Stimulated activated CD4-positive, alpha-beta T cell treated with anti-CD3 and anti-CD28 coated beads, Interleukin-2, amount 100 ng/mL, for 4 hours (primary cell): Measurements from ENCODE around the gene PKD1L1.
"Not testable (repeated sequence)": the region's sequence is repeated elsewhere in the genome, so short reads cannot be mapped to it uniquely, and the experiment has no call there.

ENCODE experiments used
- DNase-seq: peaks from one replicate; pipeline ENCODE4 v3.0.0-alpha.2; 2020; ENCODE audit warnings: low read depth

Gene PKD1L1

GRCh38 chr7:47956220-47956619 lies 8.0 kb upstream of the PKD1L1 start:
- no peak for DNase-seq

GRCh38 chr7:47954231-47954911 lies 6.1 kb upstream of the PKD1L1 start:
- no peak for DNase-seq

GRCh38 chr7:47953822-47954221 lies 5.6 kb upstream of the PKD1L1 start:
- DNase-seq: no peak

GRCh38 chr7:47952224-47952623 lies 4.0 kb upstream of the PKD1L1 start:
- DNase-seq: no peak

GRCh38 chr7:47951374-47951773 lies 3.1 kb upstream of the PKD1L1 start:
- DNase-seq: no peak

- DNase-seq: no peak
Observed at GRCh38 chr7:47950714-47951113, 2.4 kb upstream of the PKD1L1 start.

- DNase-seq: no peak
Observed at GRCh38 chr7:47949703-47950102, 1.4 kb upstream of the PKD1L1 start.

GRCh38 chr7:47947355-47947749 lies 914 bp downstream of the PKD1L1 start:
- DNase-seq: no peak

- no peak for DNase-seq
Observed at GRCh38 chr7:47946581-47947354, 1.5 kb downstream of the PKD1L1 start.

- DNase-seq: peak; percentile 53
Observed at GRCh38 chr7:47945261-47946015, 2.8 kb downstream of the PKD1L1 start.

GRCh38 chr7:47944536-47945260 lies 3.6 kb downstream of the PKD1L1 start:
- DNase-seq: no peak

- DNase-seq: no peak
Observed at GRCh38 chr7:47943676-47944474, 4.4 kb downstream of the PKD1L1 start.

- DNase-seq: not testable (repeated sequence)
Observed at GRCh38 chr7:47942651-47943050, 5.6 kb downstream of the PKD1L1 start.

- no peak for DNase-seq
Observed at GRCh38 chr7:47942132-47942531, 6.1 kb downstream of the PKD1L1 start.

GRCh38 chr7:47941136-47941844 lies 7.0 kb downstream of the PKD1L1 start:
- no peak for DNase-seq

GRCh38 chr7:47940088-47941013 lies 7.9 kb downstream of the PKD1L1 start:
- DNase-seq: no peak

- DNase-seq: no peak
Observed at GRCh38 chr7:47939425-47940036, 8.7 kb downstream of the PKD1L1 start.

GRCh38 chr7:47938574-47939165 lies 9.6 kb downstream of the PKD1L1 start:
- DNase-seq: no peak
